Neural progenitor cell (in vitro differentiated cells): ENCODE results near the gene KDELR1.

ENCODE experiments used
- CTCF ChIP-seq: fragments of 200-600 bp; sonication (generic); IDR thresholded peaks from 2 replicates; pipeline ENCODE4 v1.5.1; 2017; ENCODE audit warnings: antibody characterized with exemption, mild to moderate bottlenecking
- EZH2phosphoT487 ChIP-seq: fragments of 200-600 bp; sonication (generic); IDR thresholded peaks from 2 replicates; pipeline ENCODE4 v1.6.1; 2017; ENCODE audit warnings: antibody characterized with exemption

- no peak for TF ChIP-seq CTCF
- no peak for TF ChIP-seq EZH2phosphoT487
These were observed 26.1 kb upstream of the KDELR1 start for GRCh38 chr19:48417421-48417820.
